Astrocyte of the spinal cord (primary cell): ENCODE data around the gene ZNF439.
"Not testable (repeated sequence)": the region's sequence is repeated elsewhere in the genome, so short reads cannot be mapped to it uniquely, and the experiment has no call there.

Experiments used
- DNase-seq: peaks from one replicate; pipeline ENCODE4 v3.0.0; 2011; ENCODE audit warnings: low read depth, low spot score
- H3K4me3 ChIP-seq: 2 replicates; pipeline ENCODE4 v1.5.1; 2011; ENCODE audit warnings: low read depth, mild to moderate bottlenecking, low read length, moderate library complexity
- in situ Hi-C: cut with HindIII; loops from 2 replicates; pipeline ENCODE4 v1.10.0; 2017; ENCODE audit warnings: low sequenced_read_pairs
- TF ChIP-seq, protein P1 (sequence below): IDR thresholded peaks from 2 replicates; pipeline ENCODE4 v1.5.1; 2012; ENCODE audit warnings: low read depth, mild to moderate bottlenecking, low read length, inconsistent platforms

Gene ZNF439

DNA sequence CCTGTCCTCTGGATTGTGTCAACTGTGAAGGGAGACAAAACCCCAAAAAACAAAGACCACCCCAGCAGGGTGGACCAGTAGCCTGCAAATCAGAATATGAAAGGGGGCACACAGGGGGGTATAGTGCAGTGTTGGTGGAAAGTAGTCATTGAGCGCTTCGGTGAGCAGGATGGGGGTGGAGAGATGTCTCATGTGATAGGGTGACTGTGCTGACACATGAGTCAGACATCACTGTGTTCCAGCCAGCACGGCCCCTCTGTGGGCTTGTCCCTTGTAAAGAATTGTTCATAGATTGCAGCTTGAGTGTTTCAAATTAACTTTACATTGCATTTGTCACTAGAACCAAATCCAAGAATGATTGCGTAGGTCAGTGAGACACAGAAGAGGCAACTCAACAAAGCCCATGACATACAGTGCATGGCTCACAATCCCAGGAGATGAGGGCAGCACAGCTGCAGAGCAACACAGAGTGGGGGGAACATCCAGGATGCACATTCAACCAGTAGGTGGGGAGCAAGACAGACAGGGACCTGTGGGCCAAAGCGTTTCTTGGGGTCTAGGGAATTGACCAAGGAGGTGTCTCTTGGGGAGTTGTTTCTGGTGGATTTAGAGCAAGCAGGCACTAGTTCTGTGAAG is 26.9 kb upstream of the ZNF439 start:
- DNase-seq, result no peak
- H3K4me3 ChIP-seq, result no peak overlapping the region
- in situ Hi-C loops, result no loop called here
- TF ChIP-seq, protein P1, sequence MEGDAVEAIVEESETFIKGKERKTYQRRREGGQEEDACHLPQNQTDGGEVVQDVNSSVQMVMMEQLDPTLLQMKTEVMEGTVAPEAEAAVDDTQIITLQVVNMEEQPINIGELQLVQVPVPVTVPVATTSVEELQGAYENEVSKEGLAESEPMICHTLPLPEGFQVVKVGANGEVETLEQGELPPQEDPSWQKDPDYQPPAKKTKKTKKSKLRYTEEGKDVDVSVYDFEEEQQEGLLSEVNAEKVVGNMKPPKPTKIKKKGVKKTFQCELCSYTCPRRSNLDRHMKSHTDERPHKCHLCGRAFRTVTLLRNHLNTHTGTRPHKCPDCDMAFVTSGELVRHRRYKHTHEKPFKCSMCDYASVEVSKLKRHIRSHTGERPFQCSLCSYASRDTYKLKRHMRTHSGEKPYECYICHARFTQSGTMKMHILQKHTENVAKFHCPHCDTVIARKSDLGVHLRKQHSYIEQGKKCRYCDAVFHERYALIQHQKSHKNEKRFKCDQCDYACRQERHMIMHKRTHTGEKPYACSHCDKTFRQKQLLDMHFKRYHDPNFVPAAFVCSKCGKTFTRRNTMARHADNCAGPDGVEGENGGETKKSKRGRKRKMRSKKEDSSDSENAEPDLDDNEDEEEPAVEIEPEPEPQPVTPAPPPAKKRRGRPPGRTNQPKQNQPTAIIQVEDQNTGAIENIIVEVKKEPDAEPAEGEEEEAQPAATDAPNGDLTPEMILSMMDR, result no peak

DNA sequence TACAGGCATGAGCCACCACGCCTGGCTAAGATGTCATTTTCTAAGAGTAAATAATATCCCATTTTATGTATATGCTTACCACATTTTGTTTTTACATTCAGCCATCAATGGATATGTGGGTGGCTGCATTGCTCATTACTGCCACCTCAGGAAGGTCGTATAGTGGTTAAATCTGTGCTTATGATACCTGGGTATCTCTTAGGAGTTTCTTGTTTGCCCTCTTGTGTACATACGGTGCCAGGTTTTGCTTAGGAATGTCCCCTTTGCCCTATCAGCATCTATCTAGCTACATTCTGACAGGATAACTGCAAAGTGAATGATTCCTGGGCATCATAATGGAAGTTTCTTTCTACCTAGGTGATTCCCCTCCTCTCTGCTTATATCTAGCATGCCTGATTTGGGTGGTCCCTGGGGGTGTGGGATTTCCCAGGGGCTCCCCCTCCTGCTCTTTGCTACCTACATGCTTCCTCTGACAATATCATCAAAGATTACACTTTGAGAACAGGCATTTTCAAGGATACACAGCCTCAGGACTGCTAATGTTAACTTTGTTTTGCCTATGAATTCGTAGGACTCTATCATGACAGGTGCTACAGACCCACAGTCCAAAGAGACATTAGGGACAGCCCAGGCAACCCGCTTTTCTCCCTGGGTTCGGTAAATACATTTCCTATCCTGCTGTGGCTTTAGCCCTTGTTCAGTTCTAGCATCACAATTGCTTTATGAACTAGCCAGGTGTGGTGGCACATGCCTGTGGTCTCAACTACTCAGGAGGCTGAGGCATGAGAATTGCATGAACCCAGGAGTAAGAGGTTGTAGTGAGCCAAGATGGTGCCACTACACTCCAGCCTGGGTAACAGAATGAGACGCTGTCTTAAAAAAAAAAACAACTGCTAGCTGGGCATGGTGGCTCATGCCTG is 19.3 kb upstream of the ZNF439 start:
- H3K4me3 ChIP-seq, in situ Hi-C loops, DNase-seq: not testable (repeated sequence)

DNA sequence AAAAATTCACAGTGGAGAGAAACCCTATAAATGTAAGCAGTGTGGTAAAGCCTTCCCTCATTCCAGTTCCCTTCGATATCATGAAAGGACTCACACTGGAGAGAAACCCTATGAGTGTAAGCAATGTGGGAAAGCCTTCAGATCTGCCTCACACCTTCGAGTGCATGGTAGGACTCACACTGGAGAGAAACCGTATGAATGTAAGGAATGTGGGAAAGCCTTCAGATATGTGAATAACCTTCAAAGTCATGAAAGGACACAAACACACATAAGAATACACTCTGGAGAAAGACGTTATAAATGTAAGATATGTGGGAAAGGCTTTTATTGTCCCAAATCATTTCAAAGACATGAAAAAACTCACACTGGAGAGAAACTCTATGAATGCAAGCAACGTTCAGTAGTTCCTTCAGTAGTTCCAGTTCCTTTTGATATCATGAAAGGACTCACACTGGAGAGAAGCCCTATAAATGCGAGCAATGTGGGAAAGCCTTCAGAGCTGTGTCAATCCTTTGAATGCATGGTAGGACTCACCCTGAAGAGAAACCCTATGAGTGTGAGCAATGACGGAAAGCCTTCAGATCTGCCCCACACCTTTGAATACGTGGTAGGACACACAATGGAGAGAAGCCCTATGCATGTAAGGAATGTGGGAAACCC is 16.1 kb upstream of the ZNF439 start:
- TF ChIP-seq, protein P1, result no peak
- in situ Hi-C loops, result no loop called here
- no peak for DNase-seq
- H3K4me3 ChIP-seq, result no peak overlapping the region

DNA sequence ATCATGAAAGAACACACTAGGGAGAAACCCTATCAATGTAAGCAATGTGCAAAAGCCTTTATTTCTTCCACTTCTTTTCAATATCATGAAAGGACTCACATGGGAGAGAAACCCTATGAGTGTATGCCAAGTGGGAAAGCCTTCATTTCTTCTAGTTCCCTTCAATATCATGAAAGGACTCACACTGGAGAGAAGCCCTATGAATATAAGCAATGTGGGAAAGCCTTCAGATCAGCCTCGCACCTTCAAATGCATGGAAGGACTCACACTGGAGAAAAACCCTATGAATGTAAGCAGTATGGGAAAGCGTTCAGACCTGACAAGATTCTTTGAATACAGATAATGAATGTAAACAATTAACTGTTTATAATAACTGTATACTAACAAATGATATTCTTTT is 15.0 kb upstream of the ZNF439 start:
- no peak overlapping the region for H3K4me3 ChIP-seq
- TF ChIP-seq, protein P1, result no peak
- in situ Hi-C loops, result no loop called here
- no peak for DNase-seq

DNA sequence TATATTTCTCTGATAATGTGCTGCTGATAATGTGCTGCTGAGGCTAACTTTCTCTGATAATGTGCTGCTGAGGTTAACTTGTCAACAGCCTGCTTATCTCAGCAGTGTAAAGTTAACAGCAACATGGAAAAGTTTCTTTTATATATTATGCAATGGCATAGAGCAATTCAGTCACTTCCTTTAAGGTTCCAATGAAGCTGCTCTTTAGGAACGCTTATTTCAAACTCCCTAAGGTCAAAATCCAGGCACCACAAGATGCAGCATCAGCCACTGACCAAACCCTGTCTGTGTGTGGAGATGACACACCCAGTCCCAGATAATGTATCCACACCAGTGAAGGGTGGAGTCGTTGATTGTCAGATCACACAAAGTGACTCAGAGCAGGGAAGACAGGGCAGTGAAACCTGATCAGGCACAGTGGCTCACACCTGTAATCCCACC is 12.9 kb upstream of the ZNF439 start:
- H3K4me3 ChIP-seq, DNase-seq, in situ Hi-C loops: not testable (repeated sequence)

DNA sequence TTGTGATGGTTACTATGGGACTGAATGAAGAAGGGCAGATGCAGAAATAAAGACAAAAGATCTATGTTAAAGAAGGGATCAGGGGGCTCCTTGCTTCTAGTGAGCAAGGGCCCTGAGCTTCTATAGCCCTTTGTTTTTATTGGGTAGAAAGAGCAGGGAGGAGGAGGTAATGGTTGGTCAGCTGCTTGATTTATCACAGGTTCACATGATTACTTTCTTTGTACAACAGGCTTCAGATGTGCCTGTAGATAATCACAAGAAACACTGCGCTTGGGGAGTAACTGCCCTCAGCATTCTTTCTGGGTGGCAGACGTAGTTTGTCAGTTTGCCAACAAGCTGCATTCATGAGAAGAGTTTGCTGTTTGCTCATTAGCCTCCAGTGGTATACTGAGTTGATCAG is 4.8 kb upstream of the ZNF439 start:
- in situ Hi-C loops, result no loop called here
- DNase-seq, result no peak
- TF ChIP-seq, protein P1, result no peak
- H3K4me3 ChIP-seq, result no peak overlapping the region

GRCh38 chr19:11847615-11848014 is 911 bp upstream of the ZNF439 start:
- in situ Hi-C loops, H3K4me3 ChIP-seq, DNase-seq: not testable (repeated sequence)

DNA sequence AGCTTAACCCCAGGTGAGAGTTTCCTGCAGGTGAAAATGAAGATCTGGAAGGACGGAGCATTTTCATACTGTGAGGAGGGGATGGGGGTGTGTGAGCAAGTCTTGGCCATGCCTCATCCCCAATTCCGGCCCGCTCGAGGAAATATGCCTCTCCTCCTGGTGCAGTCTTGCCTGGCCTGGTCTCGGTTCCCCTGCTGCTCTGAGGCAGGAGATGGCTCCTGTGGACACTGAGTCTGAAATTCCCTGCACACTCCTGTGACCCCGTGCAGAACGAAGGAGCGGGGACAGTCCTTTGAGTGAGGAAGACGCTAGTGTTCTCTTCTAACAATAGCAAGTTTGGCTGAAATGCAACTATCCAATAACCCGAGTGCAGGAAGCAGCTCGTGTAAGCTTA is 329 bp upstream of the ZNF439 start:
- H3K4me3 ChIP-seq, result peak overlapping the region; percentile 56
- TF ChIP-seq, protein P1, result no peak
- DNase-seq, result no peak
- in situ Hi-C loops, result no loop called here

DNA sequence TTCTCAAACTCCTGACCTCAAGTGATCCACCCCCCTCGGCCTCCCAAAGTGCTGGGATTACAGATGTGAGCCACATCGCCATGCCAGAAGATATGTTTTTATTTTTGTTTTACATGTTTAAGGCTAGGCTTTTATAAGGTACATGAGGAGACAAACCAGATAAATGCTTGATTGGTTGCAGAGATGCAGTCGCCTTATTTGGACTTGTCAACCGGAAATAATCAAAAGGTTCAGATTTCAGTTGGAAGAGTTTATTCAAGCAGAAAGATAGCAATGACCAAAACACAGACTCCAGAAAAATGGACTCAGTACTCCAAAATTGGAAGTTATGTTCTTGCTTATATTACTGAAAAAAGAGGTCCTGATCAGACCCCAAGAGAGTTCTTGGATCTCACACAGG is 1.8 kb downstream of the ZNF439 start:
- H3K4me3 ChIP-seq, in situ Hi-C loops, DNase-seq: not testable (repeated sequence)
